Measurements from ENCODE around the gene CLRN3.

CLRN3 gene

DNA sequence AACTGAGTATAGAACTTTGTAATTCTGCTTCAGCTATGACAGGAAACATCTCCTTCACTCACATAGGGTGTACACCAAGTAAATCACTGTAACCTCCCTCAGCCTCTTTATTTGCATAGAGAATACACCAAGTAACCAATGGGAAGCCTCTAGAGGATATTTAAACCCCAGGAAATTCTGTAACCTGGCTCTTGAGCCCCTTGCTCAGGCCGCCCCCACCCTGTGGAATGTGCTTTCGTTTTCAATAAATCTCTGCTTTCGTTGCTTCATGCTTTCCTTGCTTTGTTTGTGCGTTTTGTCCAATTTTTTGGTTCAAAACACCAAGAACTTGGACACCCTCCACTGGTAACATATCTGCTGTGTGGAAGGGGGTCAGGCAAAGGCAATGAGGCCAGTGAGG lies 60.2 kb downstream of the CLRN3 start:
- H2BK5ac ChIP-seq (ENCODE audit: low read length): no peak overlapping the region
- H2BK120ac ChIP-seq (ENCODE audit: low read depth, low read length): no peak overlapping the region
- no peak for DNase-seq (ENCODE audit: low spot score)
- H3K18ac ChIP-seq (ENCODE audit: low read length): no peak overlapping the region
- no peak overlapping the region for H2AFZ ChIP-seq (ENCODE audit: low read length)
- no peaks in the 10 kb centered on the region for H3K9me3 ChIP-seq (replicated peaks in 1 of 2; ENCODE audit: control insufficient read depth in 2 of 2, insufficient read depth in 1 of 2, low read depth in 1 of 2, low read length in 2 of 2)
- no peaks in the 10 kb centered on the region for H3K36me3 ChIP-seq (replicated peaks in 1 of 2; ENCODE audit: control insufficient read depth in 2 of 2, insufficient read depth in 2 of 2, low read length in 2 of 2)
- no peaks in the 10 kb centered on the region for H3K27me3 ChIP-seq (ENCODE audit: control insufficient read depth in 3 of 3, insufficient read depth in 3 of 3, low read depth in 1 of 3, low read length in 3 of 3)
- WGBS, 2 donors (ENCODE audit: extremely low coverage in 2 of 2, insufficient read length in 2 of 2, insufficient replicate concordance in 1 of 2): no CpG with 5 or more reads among the region's 4 CpGs
- no peak overlapping the region for H2AK5ac ChIP-seq (ENCODE audit: low read depth, low read length)
- H2BK15ac ChIP-seq (ENCODE audit: low read length): no peak overlapping the region
- no peak overlapping the region for H3K9ac ChIP-seq (ENCODE audit: low read depth, low read length, poor library complexity)
- no peak overlapping the region for H4K8ac ChIP-seq (ENCODE audit: low read depth, low read length)
- no peak overlapping the region for H3K14ac ChIP-seq (ENCODE audit: low read length)
- H3K27ac ChIP-seq (replicated peaks; ENCODE audit: low read length): no peak overlapping the region
- no peak overlapping the region for H4K91ac ChIP-seq (ENCODE audit: low read depth, low read length, poor library complexity)
- H3K23ac ChIP-seq (ENCODE audit: low read depth, low read length, poor library complexity): no peak overlapping the region
- no peaks in the 10 kb centered on the region for H3K79me1 ChIP-seq (ENCODE audit: low read depth, low read length)
- no peak overlapping the region for H2BK12ac ChIP-seq (ENCODE audit: low read length)
- H3K4me3 ChIP-seq (ENCODE audit: low read length in 2 of 2): no peak overlapping the region
- no peak overlapping the region for H3K4me2 ChIP-seq (ENCODE audit: insufficient read depth, low read length, poor library complexity, severe bottlenecking)
- H3K4me1 ChIP-seq (ENCODE audit: control insufficient read depth in 2 of 2, insufficient read depth in 1 of 2, low read depth in 1 of 2, low read length in 2 of 2): peaks cover 0 to 2% of the 10 kb centered on the region in 2 donors
- no peak overlapping the region for H3K4ac ChIP-seq (ENCODE audit: low read length)

DNA sequence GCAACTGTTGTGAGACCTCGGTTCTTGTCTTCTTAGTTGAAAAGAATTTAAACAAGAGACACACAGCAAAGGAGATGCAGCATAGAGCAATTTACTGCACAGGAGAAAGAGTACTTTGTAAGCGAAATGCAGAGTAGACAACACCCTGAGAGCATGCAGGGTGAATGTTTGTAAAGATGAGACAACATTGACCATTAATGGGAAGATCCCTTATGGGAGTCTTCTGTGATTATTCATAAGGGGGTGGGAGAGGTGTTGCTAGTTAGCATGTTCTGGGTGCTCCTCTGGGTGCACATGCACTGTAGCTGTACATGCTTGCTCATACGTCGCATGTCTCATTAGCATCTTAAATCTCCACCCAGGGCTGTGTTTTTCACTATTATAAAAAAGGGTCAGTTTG lies 62.3 kb downstream of the CLRN3 start:
- Histone ChIP-seq H3K4me2 (ENCODE audit: insufficient read depth, low read length, poor library complexity, severe bottlenecking) (no peak overlapping the region), H3K23ac (ENCODE audit: low read depth, low read length, poor library complexity) (no peak overlapping the region), H2BK12ac (ENCODE audit: low read length) (no peak overlapping the region), H3K4ac (ENCODE audit: low read length) (no peak overlapping the region), H2BK5ac (ENCODE audit: low read length) (no peak overlapping the region), H3K79me1 (ENCODE audit: low read depth, low read length) (no peaks in the 10 kb centered on the region), H3K36me3 (replicated peaks in 1 of 2; ENCODE audit: control insufficient read depth in 2 of 2, insufficient read depth in 2 of 2, low read length in 2 of 2) (no peaks in the 10 kb centered on the region), H3K4me1 (ENCODE audit: control insufficient read depth in 2 of 2, insufficient read depth in 1 of 2, low read depth in 1 of 2, low read length in 2 of 2) (peaks cover 0 to 8% of the 10 kb centered on the region in 2 donors), H3K14ac (ENCODE audit: low read length) (no peak overlapping the region), H2AK5ac (ENCODE audit: low read depth, low read length) (no peak overlapping the region), H3K27me3 (ENCODE audit: control insufficient read depth in 3 of 3, insufficient read depth in 3 of 3, low read depth in 1 of 3, low read length in 3 of 3) (no peaks in the 10 kb centered on the region), H4K8ac (ENCODE audit: low read depth, low read length) (no peak overlapping the region), H4K91ac (ENCODE audit: low read depth, low read length, poor library complexity) (no peak overlapping the region), H3K4me3 (ENCODE audit: low read length in 2 of 2) (no peak overlapping the region), H3K9me3 (replicated peaks in 1 of 2; ENCODE audit: control insufficient read depth in 2 of 2, insufficient read depth in 1 of 2, low read depth in 1 of 2, low read length in 2 of 2) (no peaks in the 10 kb centered on the region), H2BK120ac (ENCODE audit: low read depth, low read length) (no peak overlapping the region), H2AFZ (ENCODE audit: low read length) (no peak overlapping the region), H2BK15ac (ENCODE audit: low read length) (no peak overlapping the region), H3K18ac (ENCODE audit: low read length) (no peak overlapping the region), H3K27ac (replicated peaks; ENCODE audit: low read length) (no peak overlapping the region), H3K9ac (ENCODE audit: low read depth, low read length, poor library complexity) (no peak overlapping the region)
- DNase-seq (ENCODE audit: low spot score): no peak
- no CpG with 5 or more reads among the region's 4 CpGs for WGBS, 2 donors (ENCODE audit: extremely low coverage in 2 of 2, insufficient read length in 2 of 2, insufficient replicate concordance in 1 of 2)
